ENCODE results near the gene ABCA4.
"Not testable (repeated sequence)": the region's sequence is repeated elsewhere in the genome, so short reads cannot be mapped to it uniquely, and the experiment has no call there.

Gene ABCA4

DNA sequence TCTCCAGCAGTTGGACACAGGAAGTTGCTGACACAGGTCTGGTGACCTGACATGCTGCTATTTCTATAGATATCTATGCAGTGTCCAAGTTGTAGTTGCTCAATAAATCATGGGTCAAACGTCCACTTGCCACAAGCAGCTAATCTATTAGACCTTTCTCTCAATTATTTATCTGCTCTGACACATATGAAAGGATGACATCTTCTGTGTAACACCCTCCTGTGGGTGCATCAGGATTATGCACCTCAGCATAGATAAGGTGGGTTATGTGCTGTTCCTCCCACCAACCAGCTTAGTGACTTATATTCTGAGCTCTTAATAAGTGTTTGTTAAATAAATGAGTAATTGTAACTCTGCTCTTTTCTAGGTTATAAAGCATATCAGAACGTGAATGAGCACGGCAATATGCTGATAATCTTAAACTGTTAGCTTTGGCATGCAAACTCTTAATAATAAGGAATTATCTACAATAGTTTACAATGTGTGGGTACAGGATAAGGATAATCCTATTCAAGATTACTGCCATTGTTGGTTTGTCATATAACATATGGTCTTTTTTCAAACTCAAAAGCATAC lies 121.0 kb downstream of the ABCA4 start:
- no peak overlapping the region for H3K4me3 ChIP-seq (ENCODE audit: low read depth, low read length)
- TF ChIP-seq, protein P1, sequence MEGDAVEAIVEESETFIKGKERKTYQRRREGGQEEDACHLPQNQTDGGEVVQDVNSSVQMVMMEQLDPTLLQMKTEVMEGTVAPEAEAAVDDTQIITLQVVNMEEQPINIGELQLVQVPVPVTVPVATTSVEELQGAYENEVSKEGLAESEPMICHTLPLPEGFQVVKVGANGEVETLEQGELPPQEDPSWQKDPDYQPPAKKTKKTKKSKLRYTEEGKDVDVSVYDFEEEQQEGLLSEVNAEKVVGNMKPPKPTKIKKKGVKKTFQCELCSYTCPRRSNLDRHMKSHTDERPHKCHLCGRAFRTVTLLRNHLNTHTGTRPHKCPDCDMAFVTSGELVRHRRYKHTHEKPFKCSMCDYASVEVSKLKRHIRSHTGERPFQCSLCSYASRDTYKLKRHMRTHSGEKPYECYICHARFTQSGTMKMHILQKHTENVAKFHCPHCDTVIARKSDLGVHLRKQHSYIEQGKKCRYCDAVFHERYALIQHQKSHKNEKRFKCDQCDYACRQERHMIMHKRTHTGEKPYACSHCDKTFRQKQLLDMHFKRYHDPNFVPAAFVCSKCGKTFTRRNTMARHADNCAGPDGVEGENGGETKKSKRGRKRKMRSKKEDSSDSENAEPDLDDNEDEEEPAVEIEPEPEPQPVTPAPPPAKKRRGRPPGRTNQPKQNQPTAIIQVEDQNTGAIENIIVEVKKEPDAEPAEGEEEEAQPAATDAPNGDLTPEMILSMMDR (conservative IDR thresholded peaks at IDR 0.05; ENCODE audit: low read depth, low read length): no peak
- no peak for DNase-seq (ENCODE audit: low read depth)

DNA sequence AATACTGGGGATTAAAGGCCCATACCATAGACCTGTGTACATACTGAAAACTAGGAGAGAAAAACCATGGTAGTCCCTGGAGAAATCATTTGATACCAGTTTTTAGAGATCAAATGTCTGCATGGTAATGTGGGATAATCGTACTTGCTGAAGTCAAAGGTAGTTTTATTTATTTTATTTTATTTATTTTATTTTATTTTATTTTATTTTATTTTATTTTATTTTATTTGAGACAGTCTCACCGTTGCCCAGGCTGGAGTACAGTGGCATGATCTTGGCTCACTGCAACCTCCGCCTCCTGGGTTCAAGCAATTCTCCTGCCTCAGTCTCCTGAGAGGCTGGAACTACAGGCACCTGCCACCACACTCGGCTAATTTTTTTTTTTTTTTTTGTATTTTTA lies 122.4 kb downstream of the ABCA4 start:
- H3K4me3 ChIP-seq (ENCODE audit: low read depth, low read length); DNase-seq (ENCODE audit: low read depth): not testable (repeated sequence)

DNA sequence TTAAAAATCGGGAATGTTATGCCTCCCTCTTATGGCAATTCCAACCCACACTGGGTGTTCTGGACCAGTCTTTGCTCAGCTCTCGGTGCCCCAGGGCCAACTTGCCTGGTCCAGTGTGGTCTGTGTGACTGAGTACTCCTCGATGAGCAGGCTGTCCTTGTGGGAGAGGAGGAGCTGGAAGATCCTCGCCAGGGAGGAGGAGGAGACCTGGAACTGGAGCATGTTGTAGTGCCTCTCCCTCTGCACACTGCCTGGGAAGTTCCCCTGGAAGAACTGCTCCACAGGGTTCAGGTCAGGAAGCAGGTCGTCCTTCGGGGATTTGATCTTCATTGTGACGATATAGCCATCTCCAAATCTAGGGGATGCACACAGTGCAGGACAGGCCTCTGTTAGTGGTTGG lies 123.2 kb downstream of the ABCA4 start:
- H3K4me3 ChIP-seq (ENCODE audit: low read depth, low read length): no peak overlapping the region
- TF ChIP-seq, protein P1 (conservative IDR thresholded peaks at IDR 0.05; ENCODE audit: low read depth, low read length): no peak
- no peak for DNase-seq (ENCODE audit: low read depth)

DNA sequence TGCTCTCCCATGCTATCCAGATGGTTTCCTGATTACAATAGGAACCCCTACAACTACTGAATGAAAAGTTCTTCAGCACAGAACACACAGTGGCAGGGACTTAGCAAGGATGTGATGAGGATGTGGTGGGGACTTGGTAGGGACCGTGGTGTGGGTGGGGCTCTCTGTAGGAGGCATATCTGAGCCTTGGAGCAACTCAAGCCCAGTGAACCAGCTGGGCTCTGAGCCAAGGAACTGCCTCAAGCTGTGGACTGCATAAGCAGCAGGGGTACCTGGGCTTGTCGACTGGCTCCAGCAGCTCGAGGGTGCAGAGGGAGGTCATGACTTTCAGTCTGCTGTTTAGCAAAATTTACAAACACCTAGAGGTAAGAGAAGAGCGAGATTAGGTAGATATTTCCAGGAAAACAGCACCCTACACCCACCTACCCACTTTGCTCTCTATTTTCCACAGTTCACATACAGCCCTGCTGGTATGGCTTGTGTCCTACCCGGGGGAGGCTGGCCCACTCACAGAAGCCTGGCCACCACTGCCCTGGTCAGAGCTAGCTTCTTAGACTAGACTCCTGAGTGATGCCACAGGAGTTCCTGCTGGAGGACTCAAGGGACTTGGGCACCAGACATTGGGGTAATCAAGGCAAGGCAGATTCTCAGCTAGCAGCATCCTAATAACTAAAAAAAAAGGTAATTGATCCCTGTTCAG lies 125.0 kb downstream of the ABCA4 start:
- TF ChIP-seq, protein P1 (conservative IDR thresholded peaks at IDR 0.05; ENCODE audit: low read depth, low read length): no peak
- no peak overlapping the region for H3K4me3 ChIP-seq (ENCODE audit: low read depth, low read length)
- DNase-seq (ENCODE audit: low read depth): peak; percentile 63

DNA sequence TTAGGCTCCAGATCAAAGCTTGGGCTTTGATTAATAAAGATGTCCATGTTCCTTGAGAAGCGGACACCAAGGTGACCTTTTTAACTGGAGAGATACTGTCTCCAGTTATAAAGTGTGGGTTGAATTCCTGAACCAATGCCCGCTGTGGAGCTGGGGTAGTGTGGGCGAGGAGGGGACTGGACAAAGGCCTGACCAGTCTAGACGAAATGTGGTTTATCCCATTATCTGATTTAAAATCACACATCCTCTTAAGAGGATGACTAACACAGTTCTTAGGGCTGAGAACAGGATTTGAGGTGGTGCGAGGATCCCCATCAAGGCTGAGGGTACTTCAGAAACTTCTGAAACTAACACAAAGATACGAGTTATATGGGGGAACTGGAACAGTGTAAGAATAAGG lies 127.2 kb downstream of the ABCA4 start:
- no peak overlapping the region for H3K4me3 ChIP-seq (ENCODE audit: low read depth, low read length)
- no peak for DNase-seq (ENCODE audit: low read depth)
- TF ChIP-seq, protein P1 (conservative IDR thresholded peaks at IDR 0.05; ENCODE audit: low read depth, low read length): no peak

DNA sequence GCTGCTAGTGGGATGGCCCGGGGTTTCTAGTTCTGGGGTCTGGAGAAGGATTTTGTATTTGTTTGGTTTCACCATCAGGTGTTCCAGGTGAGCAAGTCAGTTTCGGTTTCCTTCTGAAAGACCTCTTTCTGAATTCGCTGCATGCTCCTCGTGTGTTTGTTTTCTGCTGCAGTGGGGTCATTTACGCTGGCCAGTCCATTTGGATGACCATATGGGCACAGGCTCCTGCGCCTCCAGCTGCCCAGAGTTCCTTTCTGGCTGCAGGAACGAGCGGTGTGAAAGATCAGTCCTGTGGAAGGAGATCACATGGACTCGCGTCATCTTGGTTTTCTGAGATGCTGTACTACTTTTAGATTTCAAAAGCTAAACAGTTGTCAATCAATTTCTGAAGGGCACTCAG lies 128.0 kb downstream of the ABCA4 start:
- DNase-seq (ENCODE audit: low read depth): no peak
- no peak overlapping the region for H3K4me3 ChIP-seq (ENCODE audit: low read depth, low read length)
- TF ChIP-seq, protein P1 (conservative IDR thresholded peaks at IDR 0.05; ENCODE audit: low read depth, low read length): no peak

DNA sequence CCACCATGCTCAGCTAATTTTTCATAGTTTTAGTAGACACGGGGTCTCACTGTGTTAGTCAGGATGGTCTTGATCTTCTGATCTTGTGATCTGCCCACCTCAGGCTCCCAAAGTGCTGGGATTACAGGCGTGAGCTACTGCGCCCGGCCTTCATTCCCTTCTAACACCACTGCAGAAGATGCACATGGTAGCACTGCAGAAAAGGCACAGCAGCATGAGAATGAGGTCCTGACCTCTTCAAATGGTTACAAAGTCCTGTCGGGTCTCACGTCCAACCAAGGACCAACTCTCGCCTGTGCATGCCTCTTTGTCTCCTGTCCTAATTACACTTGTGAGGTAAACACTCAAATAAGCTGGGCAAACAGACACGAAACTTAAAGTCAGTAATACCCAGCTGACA lies 128.8 kb downstream of the ABCA4 start:
- TF ChIP-seq, protein P1 (conservative IDR thresholded peaks at IDR 0.05; ENCODE audit: low read depth, low read length): no peak
- no peak for DNase-seq (ENCODE audit: low read depth)
- no peak overlapping the region for H3K4me3 ChIP-seq (ENCODE audit: low read depth, low read length)
